SJSA1 (cell line): Measurements from ENCODE around the gene MEF2B. TPM values are rescaled to one million over a fixed set of nuclear protein-coding genes. Genes with fewer than 3 reads are reported as not detected.
A peak's percentile ranks its signal among the peaks of the same experiment; 100 is the strongest.

Experiments
- DNase-seq, 2 experiments: peaks; one replicate each; pipeline ENCODE4 v3.0.0-alpha.2; 2015 to 2020; ENCODE audit warnings: low spot score in 2 of 2, low read depth in 1 of 2
- H3K27ac ChIP-seq: fragments of 250-450 bp; sonication (Bioruptor Pico); 2 replicates; pipeline ENCODE4 v1.5.1; 2020; ENCODE audit warnings: mild to moderate bottlenecking, moderate library complexity
- H3K27me3 ChIP-seq: fragments of 250-450 bp; sonication (Bioruptor Pico); replicated peaks from 2 replicates; pipeline ENCODE4 v1.5.1; 2020; ENCODE audit warnings: mild to moderate bottlenecking, moderate library complexity
- H3K36me3 ChIP-seq: fragments of 250-450 bp; sonication (Bioruptor Pico); 2 replicates; pipeline ENCODE4 v1.5.1; 2020; ENCODE audit warnings: mild to moderate bottlenecking
- H3K4me1 ChIP-seq: fragments of 250-450 bp; sonication (Bioruptor Pico); replicated peaks from 2 replicates; pipeline ENCODE4 v1.6.1; 2021; ENCODE audit warnings: mild to moderate bottlenecking
- H3K4me3 ChIP-seq: fragments of 250-450 bp; sonication (Bioruptor Pico); 2 replicates; pipeline ENCODE4 v1.5.1; 2020; ENCODE audit warnings: mild to moderate bottlenecking
- H3K9me3 ChIP-seq: fragments of 250-450 bp; sonication (Bioruptor Pico); replicated peaks from 2 replicates; pipeline ENCODE4 v1.5.1; 2020; ENCODE audit warnings: mild to moderate bottlenecking
- total RNA-seq: library from RNA; depleted of rRNA; stranded (reverse); fragments of >200 nt; shearing (Covaris generic); gene quantifications from 2 replicates; pipeline ENCODE4 v1.2.3, GENCODE V29; 2014

Gene MEF2B
- total RNA-seq, 1 experiment from 2014 or later = 0.11 TPM

DNA sequence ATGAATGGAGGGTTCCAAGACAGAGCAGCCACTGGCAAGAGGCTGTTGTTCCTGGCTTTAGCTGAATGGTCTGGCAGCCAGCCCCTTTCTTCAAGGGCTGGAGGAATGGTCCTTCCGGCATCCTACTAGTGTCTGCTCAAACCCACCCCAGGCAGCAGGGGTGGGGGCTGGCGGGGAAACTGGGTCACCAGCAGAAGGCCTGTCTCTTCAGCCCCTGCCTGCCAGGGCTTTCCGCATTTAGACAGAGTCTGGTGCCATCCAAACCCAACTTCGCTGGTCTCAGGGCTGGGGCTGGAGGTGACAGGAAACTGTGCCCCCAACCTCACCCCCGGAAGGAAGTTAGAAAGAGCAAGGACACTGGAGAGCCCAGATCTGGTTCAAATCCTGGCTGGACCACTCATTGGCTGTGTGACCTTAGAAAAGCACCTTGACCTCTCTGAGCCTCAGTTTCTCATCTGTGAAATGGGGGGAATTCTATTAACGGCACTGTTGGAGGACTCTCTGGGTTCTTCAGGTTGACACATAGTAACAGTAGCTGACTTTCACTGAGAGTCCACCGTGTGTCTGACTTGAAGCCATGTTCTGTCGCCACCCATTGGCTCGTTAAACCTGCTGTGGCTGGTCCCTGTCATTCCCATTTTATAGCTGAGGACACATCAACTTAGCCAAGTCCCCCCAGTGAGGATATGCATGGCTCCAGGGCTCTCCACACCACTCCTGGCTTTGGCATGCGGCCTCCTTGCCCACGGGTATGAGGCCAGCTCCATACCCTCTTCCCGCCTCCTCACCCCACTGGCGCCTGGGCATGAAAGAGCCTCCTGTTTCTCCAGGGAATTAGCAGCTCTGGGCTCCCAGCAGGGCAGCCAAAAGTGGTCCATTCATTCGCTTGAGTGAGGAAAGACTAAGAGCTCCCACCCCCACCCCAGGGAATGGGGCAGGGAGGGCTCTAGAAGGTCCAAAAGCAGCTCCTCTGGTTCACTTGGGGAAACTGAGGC lies 35.6 kb upstream of the MEF2B start:
- no peak for DNase-seq
- Histone ChIP-seq H3K27ac (no peak overlapping the region), H3K27me3 (peaks cover 20% of the 10 kb centered on the region; the same call in 1 of the 2 replicates), H3K9me3 (no peaks in the 10 kb centered on the region), H3K4me1 (peaks cover 14% of the 10 kb centered on the region), H3K4me3 (no peak overlapping the region), H3K36me3 (peaks cover 15% of the 10 kb centered on the region)

DNA sequence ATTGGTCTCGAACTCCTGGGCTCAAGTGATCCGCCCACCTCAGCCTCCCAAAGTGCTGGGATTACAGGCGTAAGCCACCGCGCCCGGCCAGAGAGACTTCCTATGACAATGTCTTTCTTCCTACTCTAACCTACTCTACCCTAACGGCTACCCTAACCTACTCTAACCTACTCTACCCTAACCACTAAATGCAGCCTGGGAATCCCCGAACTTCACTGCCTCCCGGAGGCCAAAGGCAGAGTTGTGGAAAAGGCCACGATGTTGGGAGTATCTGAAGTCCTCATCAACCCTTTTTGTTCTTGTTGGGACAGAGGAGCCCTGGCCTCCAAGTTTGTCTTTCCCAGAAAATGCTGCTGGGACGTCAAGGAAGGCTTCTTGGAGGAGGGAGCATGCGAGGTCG lies 34.1 kb upstream of the MEF2B start:
- no peaks in the 10 kb centered on the region for H3K9me3 ChIP-seq

DNA sequence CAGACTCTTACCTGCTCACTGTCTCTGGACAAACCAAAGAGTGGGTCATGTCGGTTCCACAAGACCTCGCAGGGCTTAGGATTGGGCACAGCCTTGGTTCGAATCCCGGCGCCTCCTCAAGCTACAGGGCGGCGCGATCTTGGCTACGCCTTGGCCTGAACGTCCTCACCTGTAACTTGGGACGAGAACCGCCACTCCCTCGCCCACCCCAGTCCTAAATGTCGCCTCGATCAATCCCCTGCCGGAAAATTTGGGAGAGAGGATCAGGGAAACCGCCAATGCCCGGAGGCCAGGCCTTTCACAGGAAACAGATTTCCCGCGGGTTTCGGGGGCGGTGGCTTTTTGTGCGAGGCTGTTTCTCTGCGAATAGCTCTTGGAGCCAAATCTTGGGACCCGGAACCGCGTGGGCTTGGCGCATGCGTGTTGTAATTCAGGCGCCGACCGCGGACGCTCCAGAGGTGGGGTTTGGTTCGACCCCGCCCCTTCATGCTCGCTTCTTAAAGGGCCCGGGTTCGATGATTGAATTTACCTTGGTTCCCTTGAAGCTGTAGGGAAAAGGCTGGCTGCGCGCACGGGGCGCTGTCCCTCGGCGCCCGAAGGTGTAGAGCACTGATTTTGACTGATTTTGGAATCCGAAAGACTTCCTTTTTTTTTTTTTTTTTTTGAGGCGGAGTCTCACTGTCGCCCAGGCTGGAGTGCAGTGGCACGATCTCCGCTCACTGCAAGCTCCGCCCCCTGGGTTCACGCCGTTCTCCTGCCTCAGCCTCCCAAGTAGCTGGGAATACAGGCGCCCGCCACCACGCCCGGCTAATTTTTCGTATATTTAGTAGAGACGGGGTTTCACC lies 33.2 kb upstream of the MEF2B start, which contains the start of gene NR2C2AP:
NR2C2AP (minus strand) TSS at position 403 of the 845 bp plus-strand sequence; CDS start at position 49, 354 bp downstream.
- peaks cover 29% of the 10 kb centered on the region for H3K36me3 ChIP-seq
- H3K9me3 ChIP-seq = no peaks in the 10 kb centered on the region
- H3K4me3 ChIP-seq = peak within 1 kb of the TSS; percentile 51
- peaks cover 14% of the 10 kb centered on the region for H3K4me1 ChIP-seq
- peak; percentile 85 to 91 for DNase-seq
- H3K27me3 ChIP-seq = peaks cover 17% of the 10 kb centered on the region; the same call in 1 of the 2 replicates
- H3K27ac ChIP-seq = peak within 1 kb of the TSS; percentile 56

More for the DNA sequence above, 34.1 kb upstream of the MEF2B start:
- Histone ChIP-seq H3K27me3 (peaks cover 20% of the 10 kb centered on the region; the same call in 1 of the 2 replicates), H3K4me1 (peaks cover 14% of the 10 kb centered on the region), H3K36me3 (peaks cover 21% of the 10 kb centered on the region), H3K4me3 (no peak overlapping the region), H3K27ac (no peak overlapping the region)
- DNase-seq = no peak

- peaks cover 34% of the 10 kb centered on the region for H3K36me3 ChIP-seq
- peak overlapping the region; percentile 56 for H3K27ac ChIP-seq
- peak overlapping the region; percentile 51 for H3K4me3 ChIP-seq
- DNase-seq = peak in 1 of 2 experiments; percentile 17
- peaks cover 14% of the 10 kb centered on the region for H3K4me1 ChIP-seq
- H3K9me3 ChIP-seq = no peaks in the 10 kb centered on the region
- H3K27me3 ChIP-seq = peaks cover 17% of the 10 kb centered on the region; the same call in 1 of the 2 replicates
These were observed 32.6 kb upstream of the MEF2B start for GRCh38 chr19:19202707-19203011.

DNA sequence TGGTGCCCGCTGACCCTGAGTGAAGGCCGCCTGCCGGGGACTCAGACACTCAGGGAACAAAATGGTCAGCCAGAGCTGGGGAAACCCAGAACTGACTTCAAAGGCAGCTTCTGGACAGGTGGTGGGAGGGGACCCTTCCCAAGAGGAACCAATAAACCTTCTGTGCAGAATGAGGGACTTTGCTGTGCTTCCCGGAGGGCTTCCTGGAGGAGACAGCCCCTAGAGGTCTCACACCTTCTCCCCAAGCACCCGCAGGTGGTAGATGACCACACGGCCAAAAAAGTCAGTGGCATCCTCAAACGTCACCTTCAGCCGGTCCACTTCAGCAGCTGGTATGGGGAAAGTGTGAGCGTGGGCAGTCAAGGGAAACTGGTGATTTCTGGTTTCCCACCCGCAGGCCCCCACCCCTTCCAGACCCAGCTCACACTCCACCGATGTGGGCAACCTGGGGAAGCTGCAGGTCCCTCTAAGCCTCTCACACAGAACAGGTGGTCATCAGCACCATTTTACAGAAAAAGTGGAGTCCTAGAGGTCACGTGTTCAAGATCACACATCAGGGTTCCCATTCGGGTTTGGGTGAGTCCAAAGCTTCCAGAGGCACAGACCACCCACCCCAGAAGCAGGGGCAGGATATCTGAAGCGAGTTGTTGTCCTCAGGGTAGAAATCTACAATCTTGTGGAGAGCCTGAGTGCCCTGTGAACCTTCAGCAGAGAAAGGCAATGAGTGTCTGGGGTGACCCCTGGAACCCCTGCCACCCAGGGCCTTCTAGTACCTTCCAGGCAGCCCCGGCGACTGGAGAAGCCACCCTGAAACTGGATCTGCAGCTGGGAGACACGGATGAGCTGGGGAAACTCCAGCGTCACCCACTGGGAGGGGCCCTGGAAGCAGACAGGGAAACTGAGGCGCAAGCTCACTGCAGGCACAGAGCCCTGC lies 31.9 kb upstream of the MEF2B start:
- H3K4me1 ChIP-seq = peaks cover 14% of the 10 kb centered on the region
- no peak for DNase-seq
- H3K36me3 ChIP-seq = peaks cover 39% of the 10 kb centered on the region
- no peaks in the 10 kb centered on the region for H3K9me3 ChIP-seq
- no peak overlapping the region for H3K27ac ChIP-seq
- peaks cover 17% of the 10 kb centered on the region; the same call in 1 of the 2 replicates for H3K27me3 ChIP-seq
- H3K4me3 ChIP-seq = peak overlapping the region; percentile 51

DNA sequence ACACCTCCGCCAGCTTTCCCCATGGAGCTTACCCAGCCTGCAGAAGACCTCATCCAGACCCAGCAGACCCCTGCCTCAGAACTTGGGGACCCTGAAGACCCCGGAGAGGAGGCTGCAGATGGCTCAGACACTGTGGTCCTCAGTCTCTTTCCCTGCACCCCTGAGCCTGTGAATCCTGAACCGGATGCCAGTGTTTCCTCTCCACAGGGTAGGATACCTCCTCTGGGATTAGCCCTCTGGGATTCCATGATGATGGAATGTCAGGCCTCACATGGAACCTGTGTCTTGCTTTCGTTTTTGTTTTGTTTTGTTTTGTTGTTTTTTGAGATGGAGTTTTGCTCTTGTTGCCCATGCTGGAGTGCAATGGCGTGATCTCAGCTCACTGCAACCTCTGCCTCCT lies 23.9 kb upstream of the MEF2B start:
- peaks cover 34% of the 10 kb centered on the region for H3K36me3 ChIP-seq
- H3K27ac ChIP-seq = no peak overlapping the region
- H3K4me1 ChIP-seq = peaks cover 8% of the 10 kb centered on the region; the same call in 1 of the 2 replicates
- DNase-seq = no peak
- H3K4me3 ChIP-seq = no peak overlapping the region
- no peaks in the 10 kb centered on the region for H3K27me3 ChIP-seq
- no peaks in the 10 kb centered on the region for H3K9me3 ChIP-seq

GRCh38 chr19:19192910-19193423 lies 22.9 kb upstream of the MEF2B start:
- Histone ChIP-seq H3K4me1 (peaks cover 8% of the 10 kb centered on the region; the same call in 1 of the 2 replicates), H3K4me3 (peak overlapping the region; percentile 69), H3K9me3 (no peaks in the 10 kb centered on the region), H3K36me3 (peaks cover 25% of the 10 kb centered on the region), H3K27me3 (no peaks in the 10 kb centered on the region), H3K27ac (no peak overlapping the region)
- DNase-seq = no peak

DNA sequence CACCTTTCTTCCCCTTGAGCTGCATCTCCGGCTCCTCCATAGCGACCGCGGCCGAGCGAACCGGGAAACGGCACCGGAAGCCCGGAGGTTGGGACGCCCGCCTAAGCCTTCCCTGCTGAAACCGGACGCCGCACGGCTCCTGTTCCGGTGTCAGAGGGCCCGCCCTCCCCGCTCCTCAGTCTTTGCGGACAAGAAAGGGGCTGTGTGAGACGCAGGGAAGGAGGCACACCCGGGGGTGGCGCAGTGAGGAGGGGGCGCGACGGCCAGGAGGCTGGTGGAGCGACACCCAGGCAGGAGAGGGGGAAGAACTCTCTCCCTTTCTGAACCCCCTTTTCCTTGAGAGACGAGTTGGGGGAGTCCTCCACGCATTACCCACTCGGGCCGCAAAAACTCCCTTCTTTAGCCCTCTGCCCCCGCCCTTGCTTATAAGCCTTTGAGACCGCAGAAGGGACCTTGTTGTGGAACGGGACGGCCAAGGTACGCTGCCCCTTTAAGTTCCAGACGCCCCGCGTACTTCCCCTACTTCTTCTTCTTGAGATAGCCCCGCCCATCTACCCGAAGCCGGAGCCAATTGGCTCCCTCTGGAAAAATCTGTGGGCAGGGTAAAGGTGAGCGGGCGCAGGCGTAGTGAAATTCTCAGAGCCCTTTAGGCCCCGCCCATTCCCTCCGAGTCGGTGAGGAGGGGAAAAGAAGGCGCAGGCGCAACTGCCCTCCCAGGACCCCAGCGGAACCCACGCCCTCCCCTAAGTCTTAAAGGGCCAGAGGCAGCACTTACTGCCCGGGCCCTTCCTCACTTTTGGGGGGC lies 22.2 kb upstream of the MEF2B start, which contains the start of the genes BORCS8 and RFXANK:
BORCS8 (minus strand) TSS at position 75 of the 805 bp plus-strand sequence; CDS start at position 40, 35 bp downstream.
RFXANK (plus strand) TSS at position 181 of the 805 bp plus-strand sequence. CDS start 1,689 bp downstream, outside the sequence.
- Histone ChIP-seq H3K27me3 (no peaks in the 10 kb centered on the region), H3K36me3 (peaks cover 21% of the 10 kb centered on the region), H3K27ac (peak within 1 kb of the TSS; percentile 73), H3K4me1 (peaks cover 8% of the 10 kb centered on the region; the same call in 1 of the 2 replicates), H3K9me3 (no peaks in the 10 kb centered on the region), H3K4me3 (peak within 1 kb of the TSS; percentile 69)
- DNase-seq = peak; percentile 99

DNA sequence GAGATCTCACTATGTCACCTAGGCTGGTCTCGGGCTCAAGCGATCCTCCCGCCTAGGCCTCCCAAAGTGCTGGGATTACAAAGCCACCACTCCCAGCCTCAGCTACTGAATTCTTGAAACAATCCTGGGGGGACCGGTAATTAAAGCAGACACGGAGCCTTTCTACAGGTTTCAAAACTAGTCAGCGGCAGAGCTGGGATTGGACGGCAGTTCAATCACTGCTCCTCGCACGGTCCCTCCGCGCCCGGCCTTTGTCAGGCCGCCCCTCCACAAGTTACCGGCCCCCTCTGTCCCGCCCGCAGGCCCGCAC lies 21.7 kb upstream of the MEF2B start:
- DNase-seq = no peak
- peak overlapping the region; percentile 69 for H3K4me3 ChIP-seq
- no peaks in the 10 kb centered on the region for H3K9me3 ChIP-seq
- H3K27me3 ChIP-seq = no peaks in the 10 kb centered on the region
- H3K4me1 ChIP-seq = peaks cover 8% of the 10 kb centered on the region; the same call in 1 of the 2 replicates
- peaks cover 18% of the 10 kb centered on the region for H3K36me3 ChIP-seq
- H3K27ac ChIP-seq = peak overlapping the region; percentile 73

GRCh38 chr19:19186742-19187141 lies 16.7 kb upstream of the MEF2B start:
- Histone ChIP-seq H3K36me3 (peaks cover 43% of the 10 kb centered on the region), H3K4me1 (peaks cover 8% of the 10 kb centered on the region; the same call in 1 of the 2 replicates), H3K9me3 (no peaks in the 10 kb centered on the region), H3K4me3 (no peak overlapping the region), H3K27me3 (no peaks in the 10 kb centered on the region), H3K27ac (no peak overlapping the region)
- no peak for DNase-seq

- Histone ChIP-seq H3K36me3 (peaks cover 49% of the 10 kb centered on the region), H3K27me3 (no peaks in the 10 kb centered on the region), H3K27ac (no peak overlapping the region), H3K4me1 (peaks cover 8% of the 10 kb centered on the region; the same call in 1 of the 2 replicates), H3K4me3 (no peak overlapping the region), H3K9me3 (no peaks in the 10 kb centered on the region)
- DNase-seq = peak; percentile 38 to 65
These were observed 16.0 kb upstream of the MEF2B start for GRCh38 chr19:19185853-19186740.
